H9 (cell line): Measurements from ENCODE around the gene IL15. TPM values are rescaled to one million over a fixed set of nuclear protein-coding genes. Genes with fewer than 3 reads are reported as not detected.

ENCODE experiments used
- DNase-seq: peaks from one replicate; pipeline ENCODE4 v3.0.0-alpha.2; 2017
- H2AFZ ChIP-seq: one replicate; pipeline ENCODE4 v1.6.1; 2013; ENCODE audit warnings: mild to moderate bottlenecking, low read length, control low read depth, moderate library complexity
- H2AK5ac ChIP-seq: 2 replicates; pipeline ENCODE4 v1.6.1; 2013; ENCODE audit warnings: low read length, control low read depth, mixed read lengths; ENCODE audit not compliant: insufficient read length
- H2BK120ac ChIP-seq: one replicate; pipeline ENCODE4 v1.6.1; 2013; ENCODE audit warnings: low read depth, mild to moderate bottlenecking, low read length, control low read depth, inconsistent platforms; ENCODE audit not compliant: poor library complexity, severe bottlenecking
- H2BK12ac ChIP-seq: 2 replicates; pipeline ENCODE4 v1.6.1; 2013; ENCODE audit warnings: low read length, control low read depth, mixed read lengths, low read depth; ENCODE audit not compliant: insufficient read length
- H2BK15ac ChIP-seq: 2 replicates; pipeline ENCODE4 v1.6.1; 2013; ENCODE audit warnings: low read depth, low read length, control low read depth
- H2BK20ac ChIP-seq: one replicate; pipeline ENCODE4 v1.6.1; 2013; ENCODE audit warnings: low read depth, mild to moderate bottlenecking, low read length, control low read depth, inconsistent platforms; ENCODE audit not compliant: poor library complexity, severe bottlenecking
- H2BK5ac ChIP-seq: 2 replicates; pipeline ENCODE4 v1.6.1; 2013; ENCODE audit warnings: low read length, control low read depth, mixed read lengths; ENCODE audit not compliant: insufficient read length
- H3K14ac ChIP-seq: 2 replicates; pipeline ENCODE4 v1.6.1; 2013; ENCODE audit warnings: low read length, control low read depth; ENCODE audit not compliant: insufficient read depth
- H3K18ac ChIP-seq: 2 replicates; pipeline ENCODE4 v1.6.1; 2013; ENCODE audit warnings: low read depth, mild to moderate bottlenecking, mixed read lengths, low read length, control low read depth; ENCODE audit not compliant: insufficient read length
- H3K23ac ChIP-seq: 2 replicates; pipeline ENCODE4 v1.6.1; 2013; ENCODE audit warnings: low read length, control low read depth, mixed read lengths, low read depth; ENCODE audit not compliant: insufficient read length
- H3K23me2 ChIP-seq: 2 replicates; pipeline ENCODE4 v1.6.1; 2013; ENCODE audit warnings: low read depth, mild to moderate bottlenecking, mixed read lengths, low read length, control low read depth; ENCODE audit not compliant: insufficient read length, poor library complexity, severe bottlenecking
- H3K27ac ChIP-seq: 2 replicates; pipeline ENCODE4 v1.5.1; 2013; ENCODE audit warnings: low read length, control low read depth, mixed read lengths, low read depth; ENCODE audit not compliant: insufficient read length
- H3K27me3 ChIP-seq: 2 replicates; pipeline ENCODE4 v1.6.1; 2013; ENCODE audit warnings: low read length, control low read depth, inconsistent platforms; ENCODE audit not compliant: insufficient read depth
- H3K4ac ChIP-seq: 2 replicates; pipeline ENCODE4 v1.6.1; 2013; ENCODE audit warnings: low read depth, mild to moderate bottlenecking, control low read depth, inconsistent platforms, low read length, moderate library complexity
- H3K4me1 ChIP-seq: 2 replicates; pipeline ENCODE4 v1.6.1; 2013; ENCODE audit warnings: low read length, control low read depth, inconsistent platforms; ENCODE audit not compliant: insufficient read depth
- H3K4me2 ChIP-seq: 2 replicates; pipeline ENCODE4 v1.6.1; 2013; ENCODE audit warnings: low read length, control low read depth, mixed read lengths; ENCODE audit not compliant: insufficient read length, insufficient read depth
- H3K56ac ChIP-seq: 2 replicates; pipeline ENCODE4 v1.6.1; 2013; ENCODE audit warnings: low read depth, mild to moderate bottlenecking, mixed read lengths, low read length, control low read depth; ENCODE audit not compliant: insufficient read length
- H3K79me1 ChIP-seq: 2 replicates; pipeline ENCODE4 v1.6.1; 2013; ENCODE audit warnings: low read depth, mild to moderate bottlenecking, moderate library complexity, low read length, control low read depth, inconsistent platforms; ENCODE audit not compliant: insufficient read depth, poor library complexity, severe bottlenecking
- H3K79me2 ChIP-seq: 2 replicates; pipeline ENCODE4 v1.6.1; 2013; ENCODE audit warnings: low read length, control low read depth, inconsistent platforms; ENCODE audit not compliant: insufficient read depth
- H3K9ac ChIP-seq: 2 replicates; pipeline ENCODE4 v1.6.1; 2013; ENCODE audit warnings: low read length, control low read depth, mixed read lengths; ENCODE audit not compliant: insufficient read length; ENCODE audit errors: extremely low read depth
- H3K9me3 ChIP-seq: one replicate; pipeline ENCODE4 v1.6.1; 2013; ENCODE audit warnings: low read depth, low read length, inconsistent platforms; ENCODE audit not compliant: control insufficient read depth
- H3T11ph ChIP-seq: one replicate; pipeline ENCODE4 v1.6.1; 2013; ENCODE audit warnings: mild to moderate bottlenecking, low read length, control low read depth, inconsistent platforms
- H4K20me1 ChIP-seq: one replicate; pipeline ENCODE4 v1.6.1; 2013; ENCODE audit not compliant: control insufficient read depth, insufficient read length, insufficient read depth
- H4K5ac ChIP-seq: 2 replicates; pipeline ENCODE4 v1.6.1; 2013; ENCODE audit warnings: low read depth, mild to moderate bottlenecking, mixed read lengths, low read length, control low read depth; ENCODE audit not compliant: insufficient read length
- H4K8ac ChIP-seq: replicated peaks from 2 replicates; pipeline ENCODE4 v1.6.1; 2013; ENCODE audit warnings: low read length, control low read depth, mixed read lengths, low read depth; ENCODE audit not compliant: insufficient read length
- H4K91ac ChIP-seq: 2 replicates; pipeline ENCODE4 v1.6.1; 2013; ENCODE audit warnings: low read depth, mild to moderate bottlenecking, moderate library complexity, mixed read lengths, low read length, control low read depth; ENCODE audit not compliant: insufficient read length
- H3K27ac Mint-ChIP-seq, 3 experiments: 2 replicates in 2 of 3; 3 replicates in 1 of 3; pipeline ENCODE4 v1.8.0; 2020 to 2021; ENCODE audit warnings: mixed read lengths in 3 of 3, mild to moderate bottlenecking in 1 of 3, moderate library complexity in 1 of 3
- H3K27me3 Mint-ChIP-seq: 2 replicates; pipeline ENCODE4 v1.8.0; 2021; ENCODE audit warnings: low read depth, mild to moderate bottlenecking, moderate library complexity, mixed read lengths
- H3K36me3 Mint-ChIP-seq, 3 experiments: 2 replicates in 2 of 3; 3 replicates in 1 of 3; pipeline ENCODE4 v1.8.0; 2020 to 2021; ENCODE audit warnings: low read depth in 3 of 3, mixed read lengths in 3 of 3; ENCODE audit not compliant: insufficient read depth in 1 of 3
- H3K4me1 Mint-ChIP-seq, 2 experiments: 2 replicates each; pipeline ENCODE4 v1.8.0; 2020; ENCODE audit warnings: mixed read lengths in 2 of 2
- H3K4me3 Mint-ChIP-seq, 2 experiments: 2 replicates in 1 of 2; 3 replicates in 1 of 2; pipeline ENCODE4 v1.8.0; 2020 to 2021; ENCODE audit warnings: mild to moderate bottlenecking in 2 of 2, mixed read lengths in 2 of 2, moderate library complexity in 1 of 2
- H3K9me3 Mint-ChIP-seq, 2 experiments: 2 replicates in 1 of 2; 3 replicates in 1 of 2; pipeline ENCODE4 v1.8.0; 2020; ENCODE audit warnings: mild to moderate bottlenecking in 2 of 2, mixed read lengths in 2 of 2, moderate library complexity in 1 of 2
- CTCF ChIP-seq: fragments of 200-600 bp; sonication (generic); conservative IDR thresholded peaks from 3 replicates; pipeline ENCODE4 v1.8.0; 2021; ENCODE audit warnings: antibody characterized with exemption, mild to moderate bottlenecking
- WGBS: extraction: QIAGEN DNeasy Blood & Tissue Kit; methylation state at CpG from one replicate; pipeline ENCODE4 v1.1.7; 2013; ENCODE audit warnings: missing lambda C conversion rate, low lambda C conversion rate, mixed read lengths; ENCODE audit not compliant: insufficient read length; ENCODE audit errors: extremely low coverage; 5-methylcytosine and 5-hydroxymethylcytosine counted together
- total RNA-seq: library from RNA; stranded (reverse); gene quantifications from 2 replicates; pipeline ENCODE4 v1.2.1, GENCODE V29; 2021

The IL15 gene
- total RNA-seq, 1 experiment from 2014 or later = 0.61 TPM

- Mint-ChIP-seq H3K36me3 (no peaks in the 10 kb centered on the region), H3K9me3 (no peaks in the 10 kb centered on the region), H3K4me1 (no peaks in the 10 kb centered on the region), H3K4me3 (no peak overlapping the region), H3K27me3 (no peaks in the 10 kb centered on the region), H3K27ac (no peak overlapping the region)
- Histone ChIP-seq H3K23ac (no peak overlapping the region), H2BK20ac (no peak overlapping the region), H3K79me2 (no peaks in the 10 kb centered on the region), H2BK12ac (no peak overlapping the region), H4K20me1 (no peaks in the 10 kb centered on the region), H3K4me2 (no peak overlapping the region), H2BK120ac (no peak overlapping the region), H3T11ph (no peak overlapping the region), H2BK5ac (no peak overlapping the region), H3K4me1 (no peaks in the 10 kb centered on the region), H3K9me3 (no peaks in the 10 kb centered on the region), H3K14ac (no peak overlapping the region), H4K5ac (no peak overlapping the region), H3K27ac (no peak overlapping the region), H3K23me2 (no peaks in the 10 kb centered on the region), H3K79me1 (no peaks in the 10 kb centered on the region), H4K8ac (no peak overlapping the region), H2BK15ac (no peak overlapping the region), H3K27me3 (no peaks in the 10 kb centered on the region), H2AFZ (no peak overlapping the region), H3K18ac (no peak overlapping the region), H2AK5ac (no peak overlapping the region), H4K91ac (no peak overlapping the region), H3K4ac (no peak overlapping the region), H3K9ac (no peak overlapping the region), H3K56ac (no peak overlapping the region)
- peak; percentile 25; the same call in 1 of the 3 replicates for TF ChIP-seq CTCF
- WGBS = no CpG with 5 or more reads among the region's 5 CpGs
- DNase-seq = no peak
These were observed 21.3 kb downstream of the IL15 start for GRCh38 chr4:141657550-141658250.
